H9 (cell line): ENCODE results near the gene LDB2. TPM values are rescaled to one million over a fixed set of nuclear protein-coding genes. Genes with fewer than 3 reads are reported as not detected.

Experiments
- DNase-seq: peaks from one replicate; pipeline ENCODE4 v3.0.0-alpha.2; 2017
- H2AFZ ChIP-seq: one replicate; pipeline ENCODE4 v1.6.1; 2013; ENCODE audit warnings: mild to moderate bottlenecking, low read length, control low read depth, moderate library complexity
- H2AK5ac ChIP-seq: 2 replicates; pipeline ENCODE4 v1.6.1; 2013; ENCODE audit warnings: low read length, control low read depth, mixed read lengths; ENCODE audit not compliant: insufficient read length
- H2BK120ac ChIP-seq: one replicate; pipeline ENCODE4 v1.6.1; 2013; ENCODE audit warnings: low read depth, mild to moderate bottlenecking, low read length, control low read depth, inconsistent platforms; ENCODE audit not compliant: poor library complexity, severe bottlenecking
- H2BK12ac ChIP-seq: 2 replicates; pipeline ENCODE4 v1.6.1; 2013; ENCODE audit warnings: low read length, control low read depth, mixed read lengths, low read depth; ENCODE audit not compliant: insufficient read length
- H2BK15ac ChIP-seq: 2 replicates; pipeline ENCODE4 v1.6.1; 2013; ENCODE audit warnings: low read depth, low read length, control low read depth
- H2BK20ac ChIP-seq: one replicate; pipeline ENCODE4 v1.6.1; 2013; ENCODE audit warnings: low read depth, mild to moderate bottlenecking, low read length, control low read depth, inconsistent platforms; ENCODE audit not compliant: poor library complexity, severe bottlenecking
- H2BK5ac ChIP-seq: 2 replicates; pipeline ENCODE4 v1.6.1; 2013; ENCODE audit warnings: low read length, control low read depth, mixed read lengths; ENCODE audit not compliant: insufficient read length
- H3K14ac ChIP-seq: 2 replicates; pipeline ENCODE4 v1.6.1; 2013; ENCODE audit warnings: low read length, control low read depth; ENCODE audit not compliant: insufficient read depth
- H3K18ac ChIP-seq: 2 replicates; pipeline ENCODE4 v1.6.1; 2013; ENCODE audit warnings: low read depth, mild to moderate bottlenecking, mixed read lengths, low read length, control low read depth; ENCODE audit not compliant: insufficient read length
- H3K23ac ChIP-seq: 2 replicates; pipeline ENCODE4 v1.6.1; 2013; ENCODE audit warnings: low read length, control low read depth, mixed read lengths, low read depth; ENCODE audit not compliant: insufficient read length
- H3K23me2 ChIP-seq: 2 replicates; pipeline ENCODE4 v1.6.1; 2013; ENCODE audit warnings: low read depth, mild to moderate bottlenecking, mixed read lengths, low read length, control low read depth; ENCODE audit not compliant: insufficient read length, poor library complexity, severe bottlenecking
- H3K27ac ChIP-seq: 2 replicates; pipeline ENCODE4 v1.5.1; 2013; ENCODE audit warnings: low read length, control low read depth, mixed read lengths, low read depth; ENCODE audit not compliant: insufficient read length
- H3K27me3 ChIP-seq: 2 replicates; pipeline ENCODE4 v1.6.1; 2013; ENCODE audit warnings: low read length, control low read depth, inconsistent platforms; ENCODE audit not compliant: insufficient read depth
- H3K4ac ChIP-seq: 2 replicates; pipeline ENCODE4 v1.6.1; 2013; ENCODE audit warnings: low read depth, mild to moderate bottlenecking, control low read depth, inconsistent platforms, low read length, moderate library complexity
- H3K4me1 ChIP-seq: 2 replicates; pipeline ENCODE4 v1.6.1; 2013; ENCODE audit warnings: low read length, control low read depth, inconsistent platforms; ENCODE audit not compliant: insufficient read depth
- H3K4me2 ChIP-seq: 2 replicates; pipeline ENCODE4 v1.6.1; 2013; ENCODE audit warnings: low read length, control low read depth, mixed read lengths; ENCODE audit not compliant: insufficient read length, insufficient read depth
- H3K56ac ChIP-seq: 2 replicates; pipeline ENCODE4 v1.6.1; 2013; ENCODE audit warnings: low read depth, mild to moderate bottlenecking, mixed read lengths, low read length, control low read depth; ENCODE audit not compliant: insufficient read length
- H3K79me1 ChIP-seq: 2 replicates; pipeline ENCODE4 v1.6.1; 2013; ENCODE audit warnings: low read depth, mild to moderate bottlenecking, moderate library complexity, low read length, control low read depth, inconsistent platforms; ENCODE audit not compliant: insufficient read depth, poor library complexity, severe bottlenecking
- H3K79me2 ChIP-seq: 2 replicates; pipeline ENCODE4 v1.6.1; 2013; ENCODE audit warnings: low read length, control low read depth, inconsistent platforms; ENCODE audit not compliant: insufficient read depth
- H3K9ac ChIP-seq: 2 replicates; pipeline ENCODE4 v1.6.1; 2013; ENCODE audit warnings: low read length, control low read depth, mixed read lengths; ENCODE audit not compliant: insufficient read length; ENCODE audit errors: extremely low read depth
- H3K9me3 ChIP-seq: one replicate; pipeline ENCODE4 v1.6.1; 2013; ENCODE audit warnings: low read depth, low read length, inconsistent platforms; ENCODE audit not compliant: control insufficient read depth
- H3T11ph ChIP-seq: one replicate; pipeline ENCODE4 v1.6.1; 2013; ENCODE audit warnings: mild to moderate bottlenecking, low read length, control low read depth, inconsistent platforms
- H4K20me1 ChIP-seq: one replicate; pipeline ENCODE4 v1.6.1; 2013; ENCODE audit not compliant: control insufficient read depth, insufficient read length, insufficient read depth
- H4K5ac ChIP-seq: 2 replicates; pipeline ENCODE4 v1.6.1; 2013; ENCODE audit warnings: low read depth, mild to moderate bottlenecking, mixed read lengths, low read length, control low read depth; ENCODE audit not compliant: insufficient read length
- H4K8ac ChIP-seq: replicated peaks from 2 replicates; pipeline ENCODE4 v1.6.1; 2013; ENCODE audit warnings: low read length, control low read depth, mixed read lengths, low read depth; ENCODE audit not compliant: insufficient read length
- H4K91ac ChIP-seq: 2 replicates; pipeline ENCODE4 v1.6.1; 2013; ENCODE audit warnings: low read depth, mild to moderate bottlenecking, moderate library complexity, mixed read lengths, low read length, control low read depth; ENCODE audit not compliant: insufficient read length
- H3K27ac Mint-ChIP-seq, 3 experiments: 2 replicates in 2 of 3; 3 replicates in 1 of 3; pipeline ENCODE4 v1.8.0; 2020 to 2021; ENCODE audit warnings: mixed read lengths in 3 of 3, mild to moderate bottlenecking in 1 of 3, moderate library complexity in 1 of 3
- H3K27me3 Mint-ChIP-seq: 2 replicates; pipeline ENCODE4 v1.8.0; 2021; ENCODE audit warnings: low read depth, mild to moderate bottlenecking, moderate library complexity, mixed read lengths
- H3K36me3 Mint-ChIP-seq, 3 experiments: 2 replicates in 2 of 3; 3 replicates in 1 of 3; pipeline ENCODE4 v1.8.0; 2020 to 2021; ENCODE audit warnings: low read depth in 3 of 3, mixed read lengths in 3 of 3; ENCODE audit not compliant: insufficient read depth in 1 of 3
- H3K4me1 Mint-ChIP-seq, 2 experiments: 2 replicates each; pipeline ENCODE4 v1.8.0; 2020; ENCODE audit warnings: mixed read lengths in 2 of 2
- H3K4me3 Mint-ChIP-seq, 2 experiments: 2 replicates in 1 of 2; 3 replicates in 1 of 2; pipeline ENCODE4 v1.8.0; 2020 to 2021; ENCODE audit warnings: mild to moderate bottlenecking in 2 of 2, mixed read lengths in 2 of 2, moderate library complexity in 1 of 2
- H3K9me3 Mint-ChIP-seq, 2 experiments: 2 replicates in 1 of 2; 3 replicates in 1 of 2; pipeline ENCODE4 v1.8.0; 2020; ENCODE audit warnings: mild to moderate bottlenecking in 2 of 2, mixed read lengths in 2 of 2, moderate library complexity in 1 of 2
- CTCF ChIP-seq: fragments of 200-600 bp; sonication (generic); conservative IDR thresholded peaks from 3 replicates; pipeline ENCODE4 v1.8.0; 2021; ENCODE audit warnings: antibody characterized with exemption, mild to moderate bottlenecking
- WGBS: extraction: QIAGEN DNeasy Blood & Tissue Kit; methylation state at CpG from one replicate; pipeline ENCODE4 v1.1.7; 2013; ENCODE audit warnings: missing lambda C conversion rate, low lambda C conversion rate, mixed read lengths; ENCODE audit not compliant: insufficient read length; ENCODE audit errors: extremely low coverage; 5-methylcytosine and 5-hydroxymethylcytosine counted together
- total RNA-seq: library from RNA; stranded (reverse); gene quantifications from 2 replicates; pipeline ENCODE4 v1.2.1, GENCODE V29; 2021

LDB2 gene
- total RNA-seq, 1 experiment from 2014 or later = 22.5 TPM

GRCh38 chr4:16765546-16765945 is 132.9 kb downstream of the LDB2 start:
- no peak for TF ChIP-seq CTCF
- H3K9ac ChIP-seq = no peak overlapping the region
- Mint-ChIP-seq H3K4me3 (no peak overlapping the region), H3K27ac (no peak overlapping the region), H3K36me3 (no peaks in the 10 kb centered on the region; a peak in 1 of 7 replicates), H3K4me1 (peaks cover 10 to 18% of the 10 kb centered on the region in 2 experiments), H3K27me3 (no peaks in the 10 kb centered on the region), H3K9me3 (no peaks in the 10 kb centered on the region)
- H2BK5ac ChIP-seq = no peak overlapping the region
- H3K9me3 ChIP-seq = no peaks in the 10 kb centered on the region
- H2BK120ac ChIP-seq = no peak overlapping the region
- no peak overlapping the region for H2AK5ac ChIP-seq
- no CpG with 5 or more reads among the region's 5 CpGs for WGBS
- no peak overlapping the region for H2BK12ac ChIP-seq
- no peak overlapping the region for H4K5ac ChIP-seq
- H2BK20ac ChIP-seq = no peak overlapping the region
- H3K4ac ChIP-seq = no peak overlapping the region
- H4K8ac ChIP-seq = no peak overlapping the region
- no peak overlapping the region for H3T11ph ChIP-seq
- no peak overlapping the region for H3K23ac ChIP-seq
- no peak overlapping the region for H3K14ac ChIP-seq
- H3K27ac ChIP-seq = no peak overlapping the region
- no peak overlapping the region for H2BK15ac ChIP-seq
- no peak overlapping the region for H3K4me2 ChIP-seq
- H3K56ac ChIP-seq = no peak overlapping the region
- no peaks in the 10 kb centered on the region for H3K79me1 ChIP-seq
- no peak overlapping the region for H4K91ac ChIP-seq
- no peaks in the 10 kb centered on the region for H3K23me2 ChIP-seq
- no peak overlapping the region for H3K18ac ChIP-seq
- H3K79me2 ChIP-seq = no peaks in the 10 kb centered on the region
- no peaks in the 10 kb centered on the region for H4K20me1 ChIP-seq
- H3K4me1 ChIP-seq = 0 out of 2 replicates have a peak, but pooled peaks cover 3% of the 10 kb centered on the region
- H2AFZ ChIP-seq = no peak overlapping the region
- no peaks in the 10 kb centered on the region for H3K27me3 ChIP-seq
- no peak for DNase-seq
